A549 (cell line): ENCODE measurements around the gene COL28A1. TPM values are rescaled to one million over a fixed set of nuclear protein-coding genes. Genes with fewer than 3 reads are reported as not detected.

Experiments
- ATAC-seq, 2 experiments: fragments of 200-7000 bp in 1 of 2; fragments of >200 bp in 1 of 2; cut with Nextera tagmentation in 1 of 2; cut with Tn5 transposase in 1 of 2; 3 replicates each; pipeline versions ENCODE4 v1.8.0 to v1.9.1; 2018 to 2020; ENCODE audit warnings: mild to moderate bottlenecking in 1 of 2, moderate library complexity in 1 of 2
- CTCF ChIA-PET: fragments of 300-600 bp; sonication (Branson Sonifier 250); formaldehyde crosslinking; extraction: SDS; loops from one replicate; lab custom pipeline; 2021; ENCODE audit warnings: antibody characterized with exemption, inconsistent platforms; lab: Yijun Ruan, JAX
- POLR2A ChIA-PET: fragments of 350-600 bp; formaldehyde crosslinking; extraction: SDS; loops from one replicate; lab custom pipeline; 2021; ENCODE audit warnings: antibody characterized with exemption, inconsistent platforms; lab: Yijun Ruan, JAX
- DNase-seq, 2 experiments: peaks; one replicate each; pipeline versions ENCODE4 v3.0.0 to v3.0.0-alpha.2; 2011 to 2016; ENCODE audit warnings: low read depth in 1 of 2, low spot score in 1 of 2
- FAIRE-seq: peaks from 2 replicates; lab custom pipeline; 2011; peaks lifted over from hg19 to GRCh38; lab: Jason Lieb, UNC
- H3K27ac ChIP-seq, 2 experiments: fragments of >200 bp; sonication (Bioruptor Twin); formaldehyde crosslinking; 3 replicates each; pipeline ENCODE4 v1.5.1; 2016 to 2017
- H3K4me1 ChIP-seq: fragments of >200 bp; sonication (Bioruptor Twin); formaldehyde crosslinking; 3 replicates; pipeline ENCODE4 v1.6.1; 2016
- H3K4me2 ChIP-seq: fragments of >200 bp; sonication (Bioruptor Twin); formaldehyde crosslinking; 3 replicates; pipeline ENCODE4 v1.6.1; 2016
- H3K4me3 ChIP-seq: fragments of >200 bp; sonication (Bioruptor Twin); formaldehyde crosslinking; 3 replicates; pipeline ENCODE4 v1.5.1; 2016
- H3K9me3 ChIP-seq: fragments of >200 bp; sonication (Bioruptor Twin); formaldehyde crosslinking; 3 replicates; pipeline ENCODE4 v1.6.1; 2016
- EHMT2 ChIP-seq: fragments of 200-600 bp; sonication (generic); IDR thresholded peaks from 2 replicates; pipeline ENCODE4 v1.6.1; 2016; ENCODE audit warnings: antibody characterized with exemption, low read depth, mild to moderate bottlenecking, moderate library complexity
- FOSL2 ChIP-seq, 2 experiments: fragments of 450-650 bp in 1 of 2; fragments of >200 bp in 1 of 2; sonication (Bioruptor Twin) in 1 of 2; formaldehyde crosslinking; IDR thresholded peaks; 2 replicates each; pipeline versions ENCODE4 v1.5.0 to v1.6.1; 2016 to 2020; ENCODE audit warnings: mild to moderate bottlenecking in 1 of 2, moderate library complexity in 1 of 2
- GATA3 ChIP-seq: IDR thresholded peaks from 2 replicates; pipeline ENCODE4 v1.6.1; 2012; ENCODE audit warnings: borderline replicate concordance
- HDAC2 ChIP-seq: fragments of 200-600 bp; sonication (generic); IDR thresholded peaks from 2 replicates; pipeline ENCODE4 v1.6.1; 2016
- HOXA7 ChIP-seq: fragments of 250-450 bp; sonication (Bioruptor Pico); IDR thresholded peaks from 2 replicates; pipeline ENCODE4 v1.5.0; 2020; ENCODE audit warnings: mild to moderate bottlenecking, moderate library complexity
- HOXB5 ChIP-seq: fragments of 250-450 bp; sonication (Bioruptor Pico); IDR thresholded peaks from 2 replicates; pipeline ENCODE4 v1.5.0; 2020; ENCODE audit warnings: mild to moderate bottlenecking, moderate library complexity
- JUN ChIP-seq, 2 experiments: fragments of >200 bp; sonication (Bioruptor Twin); formaldehyde crosslinking; IDR thresholded peaks; 2 replicates in 1 of 2; 3 replicates in 1 of 2; pipeline ENCODE4 v1.6.1; 2016 to 2017
- JUNB ChIP-seq: fragments of >200 bp; sonication (Bioruptor Twin); formaldehyde crosslinking; IDR thresholded peaks from 2 replicates; pipeline ENCODE4 v1.6.1; 2016
- KDM5A ChIP-seq: fragments of 200-600 bp; sonication (generic); IDR thresholded peaks from 2 replicates; pipeline ENCODE4 v1.6.1; 2016; ENCODE audit warnings: antibody characterized with exemption, mild to moderate bottlenecking
- MAZ ChIP-seq: fragments of 150-350 bp; IDR thresholded peaks from 2 replicates; pipeline ENCODE4 v1.6.1; 2014; ENCODE audit warnings: antibody characterized with exemption, low read depth, low read length, borderline replicate concordance
- NR3C1 ChIP-seq: fragments of >200 bp; sonication (Bioruptor Twin); formaldehyde crosslinking; IDR thresholded peaks from 3 replicates; pipeline ENCODE4 v1.6.1; 2017
- PHF8 ChIP-seq: fragments of 200-600 bp; sonication (generic); IDR thresholded peaks from 2 replicates; pipeline ENCODE4 v1.6.1; 2016; ENCODE audit warnings: low read depth, mild to moderate bottlenecking, antibody characterized with exemption, moderate library complexity, borderline replicate concordance
- RARB ChIP-seq: fragments of 250-450 bp; sonication (Bioruptor Pico); IDR thresholded peaks from 2 replicates; pipeline ENCODE4 v1.8.0; 2021; ENCODE audit warnings: mild to moderate bottlenecking, moderate library complexity
- RFX5 ChIP-seq: fragments of 450-650 bp; IDR thresholded peaks from 2 replicates; pipeline ENCODE4 v1.7.1; 2014; ENCODE audit warnings: antibody characterized with exemption, mild to moderate bottlenecking, moderate library complexity
- TFCP2L1 ChIP-seq: fragments of 250-450 bp; sonication (Bioruptor Pico); IDR thresholded peaks from 2 replicates; pipeline ENCODE4 v1.5.0; 2021; ENCODE audit warnings: mild to moderate bottlenecking
- TP53 ChIP-seq: fragments of 250-450 bp; sonication (Bioruptor Pico); IDR thresholded peaks from 2 replicates; pipeline ENCODE4 v1.5.0; 2021; ENCODE audit warnings: mild to moderate bottlenecking, moderate library complexity
- ZFP36 ChIP-seq: fragments of 450-650 bp; IDR thresholded peaks from 2 replicates; pipeline ENCODE4 v1.6.1; 2014; ENCODE audit warnings: borderline replicate concordance; ENCODE audit not compliant: partially characterized antibody
- ZSCAN20 ChIP-seq: fragments of 250-450 bp; sonication (Bioruptor Pico); IDR thresholded peaks from 2 replicates; pipeline ENCODE4 v1.8.0; 2022; ENCODE audit warnings: mild to moderate bottlenecking, moderate library complexity
- WGBS: methylation state at CpG from one replicate; pipeline ENCODE4 v1.1.6; 2017; ENCODE audit errors: missing lambda C conversion rate; 5-methylcytosine and 5-hydroxymethylcytosine counted together
- polyA plus RNA-seq, 4 experiments: library from polyadenylated mRNA; depleted of rRNA in 3 of 4; stranded (reverse); fragments of >200 nt; fragmentation: RNase III in 1 of 4; extraction: RNeasy Plus Mini Kit Qiagen cat#74134 plus additional on column Dnase treatment in 1 of 4; gene quantifications; 2 replicates in 3 of 4; 3 replicates in 1 of 4; pipeline ENCODE4 v1.2.3, GENCODE V29; 2011 to 2017
- TF ChIP-seq, protein P1 (sequence below): fragments of >200 bp; sonication (Bioruptor Twin); formaldehyde crosslinking; IDR thresholded peaks from 3 replicates; pipeline ENCODE4 v1.6.1; 2016
- TF ChIP-seq, protein P2 (sequence below): fragments of 250-450 bp; sonication (Bioruptor Pico); IDR thresholded peaks from 2 replicates; pipeline ENCODE4 v1.5.0; 2020; ENCODE audit warnings: low read depth, mild to moderate bottlenecking, moderate library complexity
- TF ChIP-seq, protein P3 (sequence below): fragments of >200 bp; sonication (Bioruptor Twin); formaldehyde crosslinking; IDR thresholded peaks from 3 replicates; pipeline ENCODE4 v1.5.1; 2016
- TF ChIP-seq, protein P4 (sequence below): fragments of 250-450 bp; sonication (Bioruptor Pico); IDR thresholded peaks from 2 replicates; pipeline ENCODE4 v1.5.0; 2021; ENCODE audit warnings: mild to moderate bottlenecking, moderate library complexity, borderline replicate concordance
- TF ChIP-seq, protein P5 (sequence below): IDR thresholded peaks from 2 replicates; pipeline ENCODE4 v1.6.1; 2012; ENCODE audit warnings: low read depth, borderline replicate concordance
- TF ChIP-seq, protein P6 (sequence below): IDR thresholded peaks from 2 replicates; pipeline ENCODE4 v1.6.1; 2012

COL28A1 gene
- polyA plus RNA-seq, 2 of the 4 experiments (the other 2 are of a cell fraction) = 0.08 to 0.17 TPM

DNA sequence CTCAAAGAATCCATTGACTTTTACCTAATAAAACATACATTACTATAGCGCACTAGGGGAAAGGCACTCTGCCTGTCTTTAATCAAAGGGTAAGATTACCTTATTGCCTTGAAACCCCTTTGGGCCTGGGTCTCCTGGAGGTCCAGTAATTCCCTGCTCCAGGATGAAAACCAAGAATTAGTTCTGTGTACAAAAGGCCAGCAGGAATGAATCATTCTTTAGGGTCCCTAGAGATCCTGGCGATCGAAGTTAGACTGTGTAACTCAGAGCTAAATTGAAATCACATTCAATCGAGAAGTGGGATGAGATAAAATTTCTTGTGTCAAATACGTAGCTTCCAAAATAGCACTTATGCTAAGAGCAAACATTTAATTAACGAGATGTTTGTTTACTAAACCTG is 29.8 kb downstream of the COL28A1 start:
- 76% methylated on average over 6 of the region's 6 CpGs for WGBS
- Histone ChIP-seq H3K27ac (no peak overlapping the region), H3K4me3 (no peak overlapping the region), H3K9me3 (no peaks in the 10 kb centered on the region), H3K4me2 (no peak overlapping the region), H3K4me1 (no peaks in the 10 kb centered on the region)
- no peak for FAIRE-seq
- no peak for DNase-seq
- ChIA-PET CTCF (interaction anchor here (1.4 kb wide), 1 partner anchor 81 kb away, joined by 3 read pairs; no protein-coding TSS in a partner anchor), POLR2A (no interaction called here)
- TF ChIP-seq TFCP2L1 (CRISPR knock-in tag) = no peak
- no peak for TF ChIP-seq GATA3
- TF ChIP-seq, protein P1, sequence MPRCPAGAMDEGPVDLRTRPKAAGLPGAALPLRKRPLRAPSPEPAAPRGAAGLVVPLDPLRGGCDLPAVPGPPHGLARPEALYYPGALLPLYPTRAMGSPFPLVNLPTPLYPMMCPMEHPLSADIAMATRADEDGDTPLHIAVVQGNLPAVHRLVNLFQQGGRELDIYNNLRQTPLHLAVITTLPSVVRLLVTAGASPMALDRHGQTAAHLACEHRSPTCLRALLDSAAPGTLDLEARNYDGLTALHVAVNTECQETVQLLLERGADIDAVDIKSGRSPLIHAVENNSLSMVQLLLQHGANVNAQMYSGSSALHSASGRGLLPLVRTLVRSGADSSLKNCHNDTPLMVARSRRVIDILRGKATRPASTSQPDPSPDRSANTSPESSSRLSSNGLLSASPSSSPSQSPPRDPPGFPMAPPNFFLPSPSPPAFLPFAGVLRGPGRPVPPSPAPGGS = no peak
- TF ChIP-seq, protein P2, sequence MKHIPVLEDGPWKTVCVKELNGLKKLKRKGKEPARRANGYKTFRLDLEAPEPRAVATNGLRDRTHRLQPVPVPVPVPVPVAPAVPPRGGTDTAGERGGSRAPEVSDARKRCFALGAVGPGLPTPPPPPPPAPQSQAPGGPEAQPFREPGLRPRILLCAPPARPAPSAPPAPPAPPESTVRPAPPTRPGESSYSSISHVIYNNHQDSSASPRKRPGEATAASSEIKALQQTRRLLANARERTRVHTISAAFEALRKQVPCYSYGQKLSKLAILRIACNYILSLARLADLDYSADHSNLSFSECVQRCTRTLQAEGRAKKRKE (CRISPR knock-in tag) = no peak
- ATAC-seq = no peak

DNA sequence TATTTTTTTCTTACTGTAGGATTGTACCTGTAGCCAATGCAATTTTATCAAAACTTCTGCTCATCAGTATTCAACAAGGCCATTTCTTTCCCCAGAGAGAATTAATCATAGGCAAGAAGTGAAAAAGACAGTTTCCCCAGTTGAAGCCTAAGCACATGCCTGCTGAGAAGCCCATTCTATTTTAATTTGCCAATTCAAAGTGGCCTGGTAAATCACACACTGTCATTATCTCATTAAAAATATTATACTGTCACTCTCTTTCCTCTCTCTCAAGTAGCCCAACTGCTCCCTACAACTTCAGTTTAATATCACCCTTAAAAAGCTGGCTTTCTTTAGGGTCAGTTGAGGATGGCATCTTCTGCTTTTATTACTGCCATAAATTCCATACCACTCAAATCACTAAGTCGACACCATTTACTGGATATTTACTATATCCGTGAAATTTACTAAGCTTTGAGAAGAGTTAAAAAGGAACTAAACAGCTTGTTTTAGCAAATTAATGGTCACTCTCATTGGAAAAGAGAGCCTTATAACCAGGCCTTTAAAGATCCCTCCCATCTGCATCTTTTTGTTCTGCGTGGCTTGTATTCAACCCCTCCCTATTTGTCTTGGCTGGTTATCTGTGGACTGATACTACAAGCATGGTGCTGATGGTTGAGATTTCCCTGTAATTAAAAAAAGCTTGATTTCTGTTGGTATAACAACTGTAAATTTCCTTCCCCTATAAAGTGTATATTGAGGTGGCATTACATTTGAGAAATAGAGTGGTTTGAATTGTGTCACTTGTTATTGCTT is 30.6 kb downstream of the COL28A1 start:
- 67% methylated on average over 3 of the region's 3 CpGs for WGBS
- H3K4me2 ChIP-seq = no peak overlapping the region
- ATAC-seq = no peak

DNA sequence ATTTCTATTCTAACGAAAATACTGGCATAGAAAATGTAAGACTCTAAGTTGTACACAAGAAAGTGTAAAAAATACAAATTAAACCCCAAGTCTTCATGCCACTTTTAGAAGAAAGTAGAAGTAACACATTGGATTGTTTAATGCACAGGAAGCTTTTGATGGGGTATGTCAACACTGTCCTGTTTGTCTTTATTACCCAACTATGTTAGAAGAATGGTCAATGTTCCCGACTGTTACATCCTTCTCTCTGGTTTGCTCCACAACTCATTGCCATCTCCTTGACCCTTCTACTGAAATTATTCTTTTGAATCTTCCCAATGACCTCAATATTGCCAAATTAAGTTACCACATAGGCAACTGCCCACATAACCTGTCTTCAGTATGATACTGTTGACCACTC is 35.8 kb downstream of the COL28A1 start:
- ATAC-seq = no peak
- no peak for TF ChIP-seq EHMT2
- no peak for TF ChIP-seq RARB (CRISPR knock-in tag)
- TF ChIP-seq RFX5 = no peak
- no peak for TF ChIP-seq NR3C1
- TF ChIP-seq TP53 (CRISPR knock-in tag) = no peak
- TF ChIP-seq FOSL2 (IDR thresholded peaks at IDR 0.05) = no peak
- no peak for TF ChIP-seq FOSL2 (CRISPR knock-in tag; IDR thresholded peaks at IDR 0.05)
- no peak for TF ChIP-seq ZSCAN20 (CRISPR knock-in tag)
- TF ChIP-seq, protein P3, sequence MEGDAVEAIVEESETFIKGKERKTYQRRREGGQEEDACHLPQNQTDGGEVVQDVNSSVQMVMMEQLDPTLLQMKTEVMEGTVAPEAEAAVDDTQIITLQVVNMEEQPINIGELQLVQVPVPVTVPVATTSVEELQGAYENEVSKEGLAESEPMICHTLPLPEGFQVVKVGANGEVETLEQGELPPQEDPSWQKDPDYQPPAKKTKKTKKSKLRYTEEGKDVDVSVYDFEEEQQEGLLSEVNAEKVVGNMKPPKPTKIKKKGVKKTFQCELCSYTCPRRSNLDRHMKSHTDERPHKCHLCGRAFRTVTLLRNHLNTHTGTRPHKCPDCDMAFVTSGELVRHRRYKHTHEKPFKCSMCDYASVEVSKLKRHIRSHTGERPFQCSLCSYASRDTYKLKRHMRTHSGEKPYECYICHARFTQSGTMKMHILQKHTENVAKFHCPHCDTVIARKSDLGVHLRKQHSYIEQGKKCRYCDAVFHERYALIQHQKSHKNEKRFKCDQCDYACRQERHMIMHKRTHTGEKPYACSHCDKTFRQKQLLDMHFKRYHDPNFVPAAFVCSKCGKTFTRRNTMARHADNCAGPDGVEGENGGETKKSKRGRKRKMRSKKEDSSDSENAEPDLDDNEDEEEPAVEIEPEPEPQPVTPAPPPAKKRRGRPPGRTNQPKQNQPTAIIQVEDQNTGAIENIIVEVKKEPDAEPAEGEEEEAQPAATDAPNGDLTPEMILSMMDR = no peak
- no peak for TF ChIP-seq ZFP36
- no peak for TF ChIP-seq HOXB5 (CRISPR knock-in tag)
- TF ChIP-seq, protein P1 = no peak
- TF ChIP-seq JUNB = no peak
- TF ChIP-seq, protein P4, sequence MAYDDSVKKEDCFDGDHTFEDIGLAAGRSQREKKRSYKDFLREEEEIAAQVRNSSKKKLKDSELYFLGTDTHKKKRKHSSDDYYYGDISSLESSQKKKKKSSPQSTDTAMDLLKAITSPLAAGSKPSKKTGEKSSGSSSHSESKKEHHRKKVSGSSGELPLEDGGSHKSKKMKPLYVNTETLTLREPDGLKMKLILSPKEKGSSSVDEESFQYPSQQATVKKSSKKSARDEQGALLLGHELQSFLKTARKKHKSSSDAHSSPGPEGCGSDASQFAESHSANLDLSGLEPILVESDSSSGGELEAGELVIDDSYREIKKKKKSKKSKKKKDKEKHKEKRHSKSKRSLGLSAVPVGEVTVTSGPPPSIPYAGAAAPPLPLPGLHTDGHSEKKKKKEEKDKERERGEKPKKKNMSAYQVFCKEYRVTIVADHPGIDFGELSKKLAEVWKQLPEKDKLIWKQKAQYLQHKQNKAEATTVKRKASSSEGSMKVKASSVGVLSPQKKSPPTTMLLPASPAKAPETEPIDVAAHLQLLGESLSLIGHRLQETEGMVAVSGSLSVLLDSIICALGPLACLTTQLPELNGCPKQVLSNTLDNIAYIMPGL (CRISPR knock-in tag) = no peak
- no peak for TF ChIP-seq JUN (IDR thresholded peaks at IDR 0.05)
- no peak for TF ChIP-seq PHF8
- no peak for TF ChIP-seq MAZ
- TF ChIP-seq, protein P5, sequence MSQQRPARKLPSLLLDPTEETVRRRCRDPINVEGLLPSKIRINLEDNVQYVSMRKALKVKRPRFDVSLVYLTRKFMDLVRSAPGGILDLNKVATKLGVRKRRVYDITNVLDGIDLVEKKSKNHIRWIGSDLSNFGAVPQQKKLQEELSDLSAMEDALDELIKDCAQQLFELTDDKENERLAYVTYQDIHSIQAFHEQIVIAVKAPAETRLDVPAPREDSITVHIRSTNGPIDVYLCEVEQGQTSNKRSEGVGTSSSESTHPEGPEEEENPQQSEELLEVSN = no peak
- no peak for TF ChIP-seq GATA3

More for the DNA sequence above, 30.6 kb downstream of the COL28A1 start:
- Histone ChIP-seq H3K27ac (no peak overlapping the region), H3K9me3 (no peaks in the 10 kb centered on the region), H3K4me3 (no peak overlapping the region), H3K4me1 (no peaks in the 10 kb centered on the region)
- TF ChIP-seq HOXA7 = no peak
- TF ChIP-seq KDM5A = no peak
- TF ChIP-seq HDAC2 = no peak
- TF ChIP-seq, protein P6, sequence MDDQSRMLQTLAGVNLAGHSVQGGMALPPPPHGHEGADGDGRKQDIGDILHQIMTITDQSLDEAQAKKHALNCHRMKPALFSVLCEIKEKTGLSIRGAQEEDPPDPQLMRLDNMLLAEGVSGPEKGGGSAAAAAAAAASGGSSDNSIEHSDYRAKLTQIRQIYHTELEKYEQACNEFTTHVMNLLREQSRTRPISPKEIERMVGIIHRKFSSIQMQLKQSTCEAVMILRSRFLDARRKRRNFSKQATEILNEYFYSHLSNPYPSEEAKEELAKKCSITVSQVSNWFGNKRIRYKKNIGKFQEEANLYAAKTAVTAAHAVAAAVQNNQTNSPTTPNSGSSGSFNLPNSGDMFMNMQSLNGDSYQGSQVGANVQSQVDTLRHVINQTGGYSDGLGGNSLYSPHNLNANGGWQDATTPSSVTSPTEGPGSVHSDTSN = no peak
- ChIA-PET POLR2A (no interaction called here), CTCF (interaction anchor here (1.4 kb wide), 1 partner anchor 80 kb away, joined by 3 read pairs; no protein-coding TSS in a partner anchor)
- DNase-seq (no peak), FAIRE-seq (no peak)

More for the DNA sequence above, 35.8 kb downstream of the COL28A1 start:
- H3K4me2 ChIP-seq = no peak overlapping the region
- POLR2A ChIA-PET = no interaction called here
- H3K4me3 ChIP-seq = no peak overlapping the region
- no peak for DNase-seq
- CTCF ChIA-PET = interaction anchor here (1.3 to 1.7 kb wide), 4 partner anchors 11 to 76 kb away, joined by 3 to 5 read pairs (median 4); no protein-coding TSS in a partner anchor
- H3K4me1 ChIP-seq = no peaks in the 10 kb centered on the region
- peak; percentile 68 for FAIRE-seq
- 23% methylated on average over 2 of the region's 2 CpGs for WGBS
- no peak overlapping the region for H3K27ac ChIP-seq
- no peaks in the 10 kb centered on the region for H3K9me3 ChIP-seq
